Right kidney (tissue), 9 donors: ENCODE data around the gene RARB.

Experiments
- DNase-seq: peaks from one replicate; pipeline ENCODE4 v3.0.0-alpha.2; 2016
- long read RNA-seq, 8 donors: transcript quantifications; one replicate each; lab custom pipeline, GENCODE V29; 2026

RARB gene
- long read RNA-seq, donor 1, transcript RARB-201 (8 exons, 3,084 nt), result major isoform, 11 of 11 reads
- long read RNA-seq, donor 1, partial matches to known transcripts, result 0 of 11 reads
- long read RNA-seq, donor 1, other reads (novel, unspliced or antisense), result 0 of 11 reads
- long read RNA-seq, donor 2, transcript RARB-201 (8 exons, 3,084 nt), result major isoform, 11 of 11 reads
- long read RNA-seq, donor 2, partial matches to known transcripts, result 0 of 11 reads
- long read RNA-seq, donor 2, other reads (novel, unspliced or antisense), result 0 of 11 reads
- long read RNA-seq, donor 3, transcript RARB-201 (8 exons, 3,084 nt), result major isoform, 6 of 148 reads
- long read RNA-seq, donor 3, partial matches to known transcripts, result 136 of 148 reads
- long read RNA-seq, donor 3, other reads (novel, unspliced or antisense), result 6 of 148 reads
- long read RNA-seq, donor 4, transcript RARB-201 (8 exons, 3,084 nt), result major isoform, 8 of 216 reads
- long read RNA-seq, donor 4, partial matches to known transcripts, result 208 of 216 reads
- long read RNA-seq, donor 4, other reads (novel, unspliced or antisense), result 0 of 216 reads
- long read RNA-seq, donor 5, transcript RARB-201 (8 exons, 3,084 nt), result major isoform, 7 of 7 reads
- long read RNA-seq, donor 5, partial matches to known transcripts, result 0 of 7 reads
- long read RNA-seq, donor 5, other reads (novel, unspliced or antisense), result 0 of 7 reads
- long read RNA-seq, donor 6, transcript RARB-201 (8 exons, 3,084 nt), result major isoform, 9 of 9 reads
- long read RNA-seq, donor 6, partial matches to known transcripts, result 0 of 9 reads
- long read RNA-seq, donor 6, other reads (novel, unspliced or antisense), result 0 of 9 reads
- long read RNA-seq, donor 7, transcript RARB-201 (8 exons, 3,084 nt), result major isoform, 15 of 28 reads
- long read RNA-seq, donor 7, partial matches to known transcripts, result 11 of 28 reads
- long read RNA-seq, donor 7, other reads (novel, unspliced or antisense), result 0 of 28 reads
- long read RNA-seq, donor 8, transcript RARB-201 (8 exons, 3,084 nt), result major isoform, 17 of 17 reads
- long read RNA-seq, donor 8, partial matches to known transcripts, result 0 of 17 reads
- long read RNA-seq, donor 8, other reads (novel, unspliced or antisense), result 0 of 17 reads

GRCh38 chr3:25427942-25428788 is at the start of gene RARB:
RARB (plus strand) TSS chr3:25428263; CDS start chr3:25428732, 469 bp downstream.
- peak; percentile 89 for DNase-seq

GRCh38 chr3:25378786-25379311 is 49.2 kb upstream of the RARB start:
- no peak for DNase-seq

GRCh38 chr3:25380222-25380739 is 47.8 kb upstream of the RARB start:
- DNase-seq, result peak; percentile 22

- DNase-seq, result no peak
Measured at GRCh38 chr3:25381083-25381482, 47.0 kb upstream of the RARB start.

GRCh38 chr3:25384471-25384870 is 43.6 kb upstream of the RARB start:
- no peak for DNase-seq

GRCh38 chr3:25385807-25386460 is 42.1 kb upstream of the RARB start:
- no peak for DNase-seq

GRCh38 chr3:25386686-25387255 is 41.3 kb upstream of the RARB start:
- no peak for DNase-seq

- DNase-seq, result no peak
Measured at GRCh38 chr3:25390605-25391004, 37.5 kb upstream of the RARB start.

GRCh38 chr3:25396251-25396650 is 31.8 kb upstream of the RARB start:
- no peak for DNase-seq

GRCh38 chr3:25396686-25397085 is 31.4 kb upstream of the RARB start:
- DNase-seq, result no peak

- no peak for DNase-seq
Measured at GRCh38 chr3:25397150-25397549, 30.9 kb upstream of the RARB start.

- DNase-seq, result no peak
Measured at GRCh38 chr3:25400587-25400986, 27.5 kb upstream of the RARB start.

GRCh38 chr3:25403968-25404367 is 24.1 kb upstream of the RARB start:
- DNase-seq, result no peak

GRCh38 chr3:25404569-25404968 is 23.5 kb upstream of the RARB start:
- no peak for DNase-seq

- no peak for DNase-seq
Measured at GRCh38 chr3:25405335-25405734, 22.7 kb upstream of the RARB start.

- no peak for DNase-seq
Measured at GRCh38 chr3:25410703-25411102, 17.4 kb upstream of the RARB start.

- DNase-seq, result no peak
Measured at GRCh38 chr3:25412269-25412668, 15.8 kb upstream of the RARB start.

- no peak for DNase-seq
Measured at GRCh38 chr3:25416176-25416575, 11.9 kb upstream of the RARB start.

GRCh38 chr3:25418596-25418995 is 9.5 kb upstream of the RARB start:
- no peak for DNase-seq

- DNase-seq, result no peak
Measured at GRCh38 chr3:25419251-25419650, 8.8 kb upstream of the RARB start.

GRCh38 chr3:25420147-25420546 is 7.9 kb upstream of the RARB start:
- DNase-seq, result no peak
